HEK293T (cell line): ENCODE results near the gene ENAH.

Experiments used
- ARNT ChIP-seq: fragments of 450-650 bp; IDR thresholded peaks from 2 replicates; pipeline ENCODE4 v1.6.1; 2017; ENCODE audit warnings: mild to moderate bottlenecking
- BHLHE40 ChIP-seq: fragments of 450-650 bp; IDR thresholded peaks from 2 replicates; pipeline ENCODE4 v1.6.1; 2016; ENCODE audit warnings: mild to moderate bottlenecking, moderate library complexity, borderline replicate concordance
- ELF4 ChIP-seq: fragments of 450-650 bp; IDR thresholded peaks from 2 replicates; pipeline ENCODE4 v1.6.1; 2017; ENCODE audit warnings: antibody characterized with exemption
- FOXK2 ChIP-seq: fragments of 450-650 bp; IDR thresholded peaks from 2 replicates; pipeline ENCODE4 v1.6.1; 2016; ENCODE audit warnings: mild to moderate bottlenecking
- FOXM1 ChIP-seq: fragments of 450-650 bp; IDR thresholded peaks from 2 replicates; pipeline ENCODE4 v1.6.1; 2017; ENCODE audit warnings: mild to moderate bottlenecking, borderline replicate concordance
- HDGF ChIP-seq: fragments of 450-650 bp; IDR thresholded peaks from 2 replicates; pipeline ENCODE4 v1.6.1; 2017; ENCODE audit warnings: antibody characterized with exemption, borderline replicate concordance
- LEF1 ChIP-seq: fragments of 450-650 bp; IDR thresholded peaks from 2 replicates; pipeline ENCODE4 v1.6.1; 2017; ENCODE audit warnings: mild to moderate bottlenecking, borderline replicate concordance
- SP1 ChIP-seq: fragments of 450-650 bp; IDR thresholded peaks from 2 replicates; pipeline ENCODE4 v1.6.1; 2017
- TARDBP ChIP-seq: fragments of 450-650 bp; IDR thresholded peaks from 2 replicates; pipeline ENCODE4 v1.6.1; 2016
- ZNF384 ChIP-seq: fragments of 450-650 bp; IDR thresholded peaks from 2 replicates; pipeline ENCODE4 v1.6.1; 2016

- TF ChIP-seq FOXM1 (no peak), BHLHE40 (no peak), LEF1 (no peak), ELF4 (no peak), ZNF384 (no peak), HDGF (no peak), ARNT (no peak), FOXK2 (no peak), TARDBP (no peak), SP1 (no peak)
Observed at GRCh38 chr1:225677350-225678124, 24.6 kb upstream of the ENAH start.
